Thymus (tissue), 11 donors: ENCODE data around the gene SDHA. TPM values are rescaled to one million over a fixed set of nuclear protein-coding genes. Genes with fewer than 3 reads are reported as not detected.
A peak's percentile ranks its signal among the peaks of the same experiment; 100 is the strongest.
"Not testable (repeated sequence)": the region's sequence is repeated elsewhere in the genome, so short reads cannot be mapped to it uniquely, and the experiment has no call there.

Experiments used
- DNase-seq, 9 donors: peaks; one replicate each; pipeline ENCODE4 v3.0.0-alpha.2; 2013; ENCODE audit warnings: low spot score in 9 of 9, low read depth in 6 of 9, missing footprints in 1 of 9
- H3K27ac ChIP-seq, 2 donors: one replicate each; pipeline ENCODE4 v1.5.1; 2013; ENCODE audit warnings: control low read depth in 1 of 2, low read depth in 1 of 2, low read length in 1 of 2, mild to moderate bottlenecking in 1 of 2, moderate library complexity in 1 of 2
- H3K27me3 ChIP-seq, 2 donors: one replicate each; pipeline ENCODE4 v1.5.1; 2013; ENCODE audit warnings: low read length in 1 of 2; ENCODE audit not compliant: control insufficient read depth in 2 of 2, insufficient read depth in 1 of 2
- H3K36me3 ChIP-seq, 2 donors: one replicate each; pipeline ENCODE4 v1.5.1; 2013; ENCODE audit warnings: low read length in 1 of 2, mild to moderate bottlenecking in 1 of 2, moderate library complexity in 1 of 2; ENCODE audit not compliant: control insufficient read depth in 2 of 2, insufficient read depth in 2 of 2
- H3K4me1 ChIP-seq, 2 donors: one replicate each; pipeline ENCODE4 v1.5.1; 2013; ENCODE audit warnings: low read length in 2 of 2; ENCODE audit not compliant: control insufficient read depth in 2 of 2, insufficient read depth in 2 of 2
- H3K4me3 ChIP-seq, 2 donors: one replicate each; pipeline ENCODE4 v1.5.1; 2013; ENCODE audit warnings: low read length in 2 of 2, control low read depth in 1 of 2, mild to moderate bottlenecking in 1 of 2
- H3K9me3 ChIP-seq, 2 donors: one replicate each; pipeline ENCODE4 v1.5.1; 2013; ENCODE audit warnings: low read length in 1 of 2, mild to moderate bottlenecking in 1 of 2; ENCODE audit not compliant: control insufficient read depth in 2 of 2, insufficient read depth in 1 of 2
- WGBS: extraction: QIAGEN DNeasy Blood & Tissue Kit; methylation state at CpG from one replicate; pipeline ENCODE4 v1.1.7; 2013; 5-methylcytosine and 5-hydroxymethylcytosine counted together
- polyA plus RNA-seq: library from polyadenylated mRNA; stranded (reverse); fragments of 200-250 nt; gene quantifications from one replicate; pipeline ENCODE4 v1.2.3, GENCODE V29; 2013
- total RNA-seq: library from RNA; stranded (reverse); fragments of 120-200 nt; gene quantifications from one replicate; pipeline ENCODE4 v1.2.4, GENCODE V29; 2013
- donor health status: healthy.

The SDHA gene
- total and polyA plus RNA-seq, 2 donors: 71.7 to 77.5 TPM

DNA sequence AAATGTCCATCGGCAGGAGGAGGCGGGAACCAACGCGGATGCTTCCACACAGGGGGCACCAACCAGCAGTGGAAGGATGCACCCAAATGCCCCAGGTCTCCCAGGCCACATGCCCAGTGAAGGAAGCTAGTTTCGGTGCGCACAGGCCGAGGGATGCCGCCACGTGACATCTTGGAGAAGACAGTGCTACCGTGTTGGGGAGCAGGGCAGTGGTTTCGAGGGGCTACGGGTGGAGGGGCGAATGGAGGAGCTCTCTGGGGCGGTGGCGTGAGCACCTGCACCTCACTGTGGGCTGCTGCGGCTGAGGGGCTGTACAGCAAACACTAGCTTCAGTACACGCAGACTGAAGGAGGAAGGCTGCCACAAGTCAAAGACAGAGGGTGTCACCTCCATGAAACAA is 76.7 kb downstream of the SDHA start:
- H3K27ac ChIP-seq, H3K9me3 ChIP-seq, H3K36me3 ChIP-seq, DNase-seq, H3K27me3 ChIP-seq, H3K4me3 ChIP-seq: not testable (repeated sequence)
- WGBS: 95% methylated on average over 17 of the region's 17 CpGs
- H3K4me1 ChIP-seq: peaks cover 0 to 10% of the 10 kb centered on the region in 2 donors

DNA sequence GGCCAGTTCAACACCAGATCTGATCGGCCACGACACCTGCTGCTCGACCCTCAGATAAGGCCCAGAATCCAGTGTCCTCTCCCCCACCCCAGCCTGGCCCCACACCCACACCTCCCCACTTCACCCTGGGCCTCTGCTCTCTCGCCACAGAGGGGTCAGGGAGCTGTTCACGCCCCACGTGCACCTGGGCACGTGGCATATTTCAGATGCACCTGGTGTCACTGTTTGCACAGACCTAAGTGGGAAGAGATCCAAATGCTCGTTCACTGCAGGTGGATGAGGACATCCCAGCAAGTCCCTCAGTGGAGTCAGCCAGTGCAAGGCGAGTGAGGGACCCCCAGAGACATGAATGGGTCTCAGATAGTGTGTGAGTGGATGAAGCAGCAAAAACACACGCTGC is 78.1 kb downstream of the SDHA start:
- H3K9me3 ChIP-seq, H3K4me3 ChIP-seq, DNase-seq, H3K27me3 ChIP-seq, H3K27ac ChIP-seq, H3K36me3 ChIP-seq: not testable (repeated sequence)
- H3K4me1 ChIP-seq: peaks cover 0 to 10% of the 10 kb centered on the region in 2 donors
- WGBS: 83% methylated on average over 10 of the region's 10 CpGs

DNA sequence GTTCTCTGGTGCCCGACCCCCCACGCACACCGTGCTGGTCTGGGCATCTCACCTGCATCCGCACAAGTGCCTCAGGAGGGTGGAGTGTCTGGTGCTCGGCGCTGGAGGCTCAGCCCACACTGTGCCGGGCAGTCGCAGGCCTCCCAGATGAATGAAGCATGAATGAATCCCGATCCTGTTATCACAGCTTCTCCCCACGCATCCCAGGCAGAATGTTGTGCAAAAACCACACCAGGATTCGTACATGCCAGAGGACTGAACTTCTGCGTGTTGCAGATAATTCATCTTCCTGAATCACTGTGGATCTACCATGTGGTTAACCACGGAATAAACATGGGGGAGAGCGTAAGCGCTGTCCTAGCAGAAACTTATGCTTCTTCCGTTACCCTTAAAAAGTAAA is 78.8 kb downstream of the SDHA start:
- H3K4me3 ChIP-seq, H3K27ac ChIP-seq, H3K27me3 ChIP-seq, H3K36me3 ChIP-seq: not testable (repeated sequence)
- Histone ChIP-seq H3K4me1 (peaks cover 0 to 10% of the 10 kb centered on the region in 2 donors), H3K9me3 (peaks cover 0 to 10% of the 10 kb centered on the region in 2 donors)
- WGBS: 45% methylated on average over 16 of the region's 16 CpGs
- peak in 1 of 9 donors; percentile 52 for DNase-seq

DNA sequence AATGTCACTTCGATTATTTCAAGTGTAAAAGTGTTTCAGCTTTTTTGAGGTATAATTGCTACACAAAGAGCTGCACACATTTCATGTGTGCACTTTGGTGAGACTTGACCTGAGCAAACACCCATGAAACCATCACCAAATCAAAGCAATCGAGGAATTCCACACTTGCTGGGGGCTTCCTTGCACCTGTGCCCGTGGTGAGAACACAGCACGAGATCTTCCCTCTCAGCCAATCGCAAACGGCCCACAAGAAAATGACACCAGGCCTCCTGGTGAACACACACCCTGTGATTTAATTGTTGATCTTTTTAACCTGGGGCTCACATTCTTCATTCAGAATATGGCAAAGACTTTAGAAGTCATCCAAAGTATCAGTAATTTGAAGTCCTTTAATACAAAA is 79.3 kb downstream of the SDHA start:
- H3K4me3 ChIP-seq, H3K36me3 ChIP-seq, H3K27me3 ChIP-seq, H3K27ac ChIP-seq: not testable (repeated sequence)
- peak in 1 of 9 donors; percentile 38 for DNase-seq
- WGBS: 32% methylated on average over 6 of the region's 6 CpGs
- H3K9me3 ChIP-seq: peaks cover 0 to 15% of the 10 kb centered on the region in 2 donors
- H3K4me1 ChIP-seq: peaks cover 0 to 12% of the 10 kb centered on the region in 2 donors

DNA sequence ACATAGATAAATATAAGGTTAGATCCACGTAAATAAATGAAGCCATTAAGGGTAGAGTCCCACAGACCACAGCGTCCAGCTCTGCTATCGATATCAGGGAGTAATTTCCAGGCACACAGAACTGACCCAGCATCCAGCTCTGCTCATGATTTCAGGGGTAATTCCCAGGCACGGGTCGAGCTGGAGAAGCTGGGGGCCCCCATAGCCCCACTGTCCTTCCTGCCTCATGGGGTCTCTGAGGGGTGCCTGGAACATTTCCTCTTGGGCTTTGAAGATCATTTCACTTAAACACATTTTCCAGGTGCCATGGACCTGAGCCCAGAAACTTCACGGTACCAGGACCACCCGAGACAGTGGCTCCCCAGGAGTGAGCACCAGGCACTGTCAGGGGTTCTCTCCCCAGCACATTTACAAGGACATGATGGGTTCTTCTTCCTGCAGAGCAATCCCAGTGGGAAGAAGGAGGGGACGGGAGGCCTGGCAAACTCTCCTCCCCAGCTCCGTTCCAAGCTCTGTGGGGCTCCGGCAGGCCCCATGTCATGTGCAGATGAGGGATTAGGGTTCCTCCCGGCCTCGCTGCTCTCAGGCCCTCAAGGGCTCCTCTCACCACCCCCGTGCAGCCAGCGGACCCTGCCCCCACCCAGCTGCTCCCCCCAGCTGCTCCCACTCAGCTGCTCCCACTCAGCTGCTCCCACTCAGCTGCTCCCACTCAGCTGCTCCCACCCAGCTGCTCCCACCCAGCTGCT is 80.0 kb downstream of the SDHA start:
- Histone ChIP-seq H3K4me1 (peaks cover 0 to 15% of the 10 kb centered on the region in 2 donors), H3K9me3 (peaks cover 0 to 13% of the 10 kb centered on the region in 2 donors)
- DNase-seq, H3K36me3 ChIP-seq, H3K4me3 ChIP-seq, H3K27me3 ChIP-seq, H3K27ac ChIP-seq: not testable (repeated sequence)
- WGBS: 95% methylated on average over 14 of the region's 14 CpGs

DNA sequence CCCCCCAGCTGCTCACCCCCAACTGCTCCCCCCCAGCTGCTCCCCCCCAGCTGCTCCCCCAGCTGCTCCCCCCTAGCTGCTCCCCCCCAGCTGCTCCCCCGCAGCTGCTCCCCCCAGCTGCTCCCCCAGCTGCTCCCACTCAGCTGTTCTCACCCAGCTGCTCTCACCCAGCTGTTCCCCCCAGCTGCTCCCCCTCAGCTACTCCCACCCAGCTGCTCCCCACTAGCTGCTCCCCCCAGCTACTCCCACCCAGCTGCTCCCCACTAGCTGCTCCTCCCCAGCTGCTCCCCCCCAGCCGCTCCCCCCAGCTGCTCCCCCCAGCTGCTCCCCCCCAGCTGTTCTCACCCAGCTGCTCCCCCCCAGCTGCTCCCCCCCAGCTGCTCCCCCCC is 80.6 kb downstream of the SDHA start:
- H3K27me3 ChIP-seq: no peaks in the 10 kb centered on the region
- no peak for DNase-seq
- H3K4me3 ChIP-seq: no peak overlapping the region
- no peaks in the 10 kb centered on the region for H3K36me3 ChIP-seq
- H3K4me1 ChIP-seq: peaks cover 0 to 15% of the 10 kb centered on the region in 2 donors
- peaks cover 0 to 13% of the 10 kb centered on the region in 2 donors for H3K9me3 ChIP-seq
- 32% methylated on average over 2 of the region's 2 CpGs for WGBS
- H3K27ac ChIP-seq: no peak overlapping the region

DNA sequence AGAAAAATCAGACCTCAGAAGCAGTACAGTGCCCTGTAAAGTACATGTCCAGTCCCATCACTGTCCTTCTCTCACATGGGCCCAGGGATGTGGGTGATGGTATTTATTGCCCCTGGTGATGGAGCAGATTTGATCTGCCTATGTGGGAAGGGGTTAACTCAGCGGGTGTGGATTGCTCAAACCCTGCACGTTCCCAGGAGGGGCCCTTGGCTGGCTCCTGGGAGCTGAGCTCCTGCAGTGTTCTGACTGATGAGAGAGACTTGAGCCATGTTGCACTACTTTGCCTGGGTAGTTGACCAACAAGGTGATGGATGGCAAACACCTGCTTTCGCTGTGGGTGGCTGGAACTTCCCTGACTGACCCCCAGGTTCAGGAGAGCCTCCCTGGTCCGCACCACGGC is 81.8 kb downstream of the SDHA start:
- not testable (repeated sequence) for DNase-seq, H3K36me3 ChIP-seq, H3K4me3 ChIP-seq, H3K27me3 ChIP-seq, H3K27ac ChIP-seq
- 98% methylated on average over 5 of the region's 5 CpGs for WGBS
- Histone ChIP-seq H3K4me1 (peaks cover 0 to 15% of the 10 kb centered on the region in 2 donors), H3K9me3 (peaks cover 0 to 13% of the 10 kb centered on the region in 2 donors)

DNA sequence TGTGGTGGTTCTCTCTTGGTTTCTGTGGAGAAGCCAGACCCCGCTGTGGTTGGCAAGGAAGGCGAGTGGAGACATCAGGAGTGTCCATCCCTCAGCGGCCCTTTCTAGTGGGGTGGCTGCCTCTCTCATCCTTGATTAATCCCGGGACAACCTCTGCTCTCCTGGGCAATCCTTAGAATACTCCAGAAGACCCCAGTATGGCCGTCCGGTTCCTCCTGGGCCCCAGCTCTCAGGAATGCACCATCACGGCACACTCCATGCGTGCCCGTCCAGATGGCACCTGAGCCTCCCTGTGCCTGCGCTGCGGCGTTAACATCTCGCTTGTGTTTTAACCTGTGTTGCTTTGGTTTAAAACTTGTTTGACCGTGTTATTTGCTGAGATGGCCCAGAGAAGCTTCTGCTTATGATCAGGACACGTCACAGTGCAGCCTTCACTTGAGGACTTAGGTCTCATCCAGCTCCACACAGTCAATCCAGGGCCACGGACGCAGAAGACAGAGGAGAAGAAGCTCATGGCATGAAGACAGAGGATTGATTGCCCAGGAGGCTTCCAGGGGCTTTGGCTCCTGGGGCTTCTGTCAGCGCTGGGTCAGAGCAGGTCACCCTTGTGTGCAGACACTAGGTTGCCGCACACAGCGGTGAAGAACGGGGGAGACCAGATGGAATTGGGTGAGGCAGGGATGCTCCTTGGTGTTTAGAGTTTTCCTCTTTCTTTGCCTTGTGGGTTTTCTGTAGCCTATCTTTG is 82.7 kb downstream of the SDHA start:
- Histone ChIP-seq H3K4me1 (peaks cover 0 to 15% of the 10 kb centered on the region in 2 donors), H3K9me3 (peaks cover 0 to 13% of the 10 kb centered on the region in 2 donors)
- H3K4me3 ChIP-seq, H3K27me3 ChIP-seq, H3K36me3 ChIP-seq, H3K27ac ChIP-seq, DNase-seq: not testable (repeated sequence)
- 95% methylated on average over 21 of the region's 21 CpGs for WGBS

DNA sequence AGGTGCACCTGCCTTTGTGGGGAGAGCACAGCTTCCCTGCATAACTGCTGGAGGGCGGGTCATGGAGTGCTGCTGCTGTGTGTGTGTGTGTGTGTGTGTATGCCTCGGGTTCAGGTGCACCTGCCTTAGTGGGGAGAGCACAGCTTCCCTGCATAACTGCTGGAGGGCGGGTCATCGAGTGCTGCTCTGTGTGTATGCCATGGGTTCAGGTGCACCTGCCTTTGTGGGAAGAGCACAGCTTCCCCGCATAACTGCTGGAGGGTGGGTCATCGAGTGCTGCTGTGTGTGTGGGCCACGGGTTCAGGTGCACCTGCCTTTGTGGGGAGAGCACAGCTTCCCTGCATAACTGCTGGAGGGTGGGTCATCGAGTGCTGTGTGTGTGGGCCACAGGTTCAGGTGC is 84.3 kb downstream of the SDHA start:
- not testable (repeated sequence) for H3K27ac ChIP-seq, DNase-seq, H3K27me3 ChIP-seq, H3K4me3 ChIP-seq, H3K4me1 ChIP-seq
- Histone ChIP-seq H3K36me3 (peaks cover 13 to 14% of the 10 kb centered on the region in 2 donors), H3K9me3 (peaks cover 0 to 13% of the 10 kb centered on the region in 2 donors)
- WGBS: 47% methylated on average over 8 of the region's 8 CpGs
